Measurements from ENCODE around the gene CALY. TPM values are rescaled to one million over a fixed set of nuclear protein-coding genes. Genes with fewer than 3 reads are reported as not detected.

Gene CALY
- 1 to 10 TPM in 1 of 2 donors, not detected in 1; 1.8 TPM for total RNA-seq

- WGBS, 2 donors, result 13 to 67% methylated on average over 3 to 63 of the region's 63 CpGs
- peaks cover 22% of the 10 kb centered on the region for H3K4me1 ChIP-seq
- ATAC-seq, result no peak
- H3K27me3 ChIP-seq, result peaks cover 0 to 28% of the 10 kb centered on the region in 2 donors
- no peak within 1 kb of the TSS for H3K27ac ChIP-seq
- H3K9me3 ChIP-seq, result no peaks in the 10 kb centered on the region
- no peaks in the 10 kb centered on the region for H3K36me3 ChIP-seq (replicated peaks in 1 of 2; ENCODE audit: insufficient read depth in 1 of 2, low read depth in 2 of 2)
- no peak within 1 kb of the TSS for H3K4me3 ChIP-seq
- peak in 3 of 4 donors; percentile 43 to 54 (median 52) for DNase-seq
- intact Hi-C loops (cut with DNase I), result no loop called here
- TF ChIP-seq CTCF (IDR thresholded peaks at IDR 0.05) (no peak), POLR2A (IDR thresholded peaks at IDR 0.05) (no peak)
Observed at GRCh38 chr10:133336577-133337369, at the start of gene CALY. CALY (minus strand) TSS chr10:133336896; CDS start chr10:133328989, 7,907 bp downstream.

- DNase-seq (no peak), ATAC-seq (no peak)
- Histone ChIP-seq H3K27me3 (no peaks in the 10 kb centered on the region), H3K4me1 (no peaks in the 10 kb centered on the region), H3K27ac (no peak overlapping the region), H3K9me3 (no peaks in the 10 kb centered on the region), H3K4me3 (no peak overlapping the region), H3K36me3 (replicated peaks in 1 of 2; ENCODE audit: insufficient read depth in 1 of 2, low read depth in 2 of 2) (no peaks in the 10 kb centered on the region)
- intact Hi-C loops (cut with DNase I), result no loop called here
- WGBS, 2 donors, result 87 to 97% methylated on average over 2 of the region's 2 CpGs
- TF ChIP-seq POLR2A (IDR thresholded peaks at IDR 0.05), result no peak
- TF ChIP-seq CTCF (IDR thresholded peaks at IDR 0.05), result no peak
Observed at GRCh38 chr10:133385214-133385613, 48.5 kb upstream of the CALY start.

- H3K36me3 ChIP-seq (replicated peaks in 1 of 2; ENCODE audit: insufficient read depth in 1 of 2, low read depth in 2 of 2), result no peaks in the 10 kb centered on the region
- TF ChIP-seq CTCF (IDR thresholded peaks at IDR 0.05) (no peak), POLR2A (IDR thresholded peaks at IDR 0.05) (no peak)
Observed at GRCh38 chr10:133384071-133384470, 47.4 kb upstream of the CALY start.

GRCh38 chr10:133383551-133383950 is 46.9 kb upstream of the CALY start:
- intact Hi-C loops (cut with DNase I), result no loop called here
- Histone ChIP-seq H3K36me3 (replicated peaks in 1 of 2; ENCODE audit: insufficient read depth in 1 of 2, low read depth in 2 of 2) (no peaks in the 10 kb centered on the region), H3K9me3 (no peaks in the 10 kb centered on the region), H3K4me1 (peaks cover 8% of the 10 kb centered on the region), H3K4me3 (no peak overlapping the region), H3K27ac (no peak overlapping the region), H3K27me3 (no peaks in the 10 kb centered on the region)
- WGBS, 2 donors, result 95 to 97% methylated on average over 4 of the region's 4 CpGs
- no peak for ATAC-seq
- no peak for DNase-seq
- TF ChIP-seq POLR2A (IDR thresholded peaks at IDR 0.05) (no peak), CTCF (IDR thresholded peaks at IDR 0.05) (no peak)

More at GRCh38 chr10:133384071-133384470, 47.4 kb upstream of the CALY start:
- Histone ChIP-seq H3K4me1 (peaks cover 7% of the 10 kb centered on the region), H3K4me3 (no peak overlapping the region), H3K27ac (no peak overlapping the region), H3K9me3 (no peaks in the 10 kb centered on the region), H3K27me3 (no peaks in the 10 kb centered on the region)
- DNase-seq (no peak), ATAC-seq (no peak)
- 87 to 92% methylated on average over 3 to 13 of the region's 13 CpGs for WGBS, 2 donors
- intact Hi-C loops (cut with DNase I), result no loop called here

- Histone ChIP-seq H3K27me3 (no peaks in the 10 kb centered on the region), H3K27ac (no peak overlapping the region), H3K9me3 (no peaks in the 10 kb centered on the region), H3K4me1 (peaks cover 19% of the 10 kb centered on the region), H3K4me3 (no peak overlapping the region), H3K36me3 (replicated peaks in 1 of 2; ENCODE audit: insufficient read depth in 1 of 2, low read depth in 2 of 2) (no peaks in the 10 kb centered on the region)
- 73 to 77% methylated on average over 5 to 7 of the region's 8 CpGs for WGBS, 2 donors
- DNase-seq (no peak), ATAC-seq (no peak)
- TF ChIP-seq CTCF (IDR thresholded peaks at IDR 0.05), result no peak
- no peak for TF ChIP-seq POLR2A (IDR thresholded peaks at IDR 0.05)
- intact Hi-C loops (cut with DNase I), result no loop called here
Observed at GRCh38 chr10:133381036-133381435, 44.3 kb upstream of the CALY start.
